K562 (cell line): ENCODE data around the gene SEZ6L. TPM values are rescaled to one million over a fixed set of nuclear protein-coding genes. Genes with fewer than 3 reads are reported as not detected.

ENCODE experiments used
- ATAC-seq: fragments of 200-7000 bp; cut with Tn5 transposase; 3 replicates; pipeline ENCODE4 v1.9.1; 2020; ENCODE audit warnings: moderate library complexity
- BruUV-seq: library from RNA; stranded (reverse); fragments of 400-500 nt; replicated peaks from 2 replicates; lab custom pipeline; 2021; lab: Mats Ljungman, UMichigan
- CTCF ChIA-PET: fragments of 300-600 bp; formaldehyde crosslinking; extraction: SDS; loops from one replicate; lab custom pipeline; 2021; ENCODE audit warnings: low intra/inter-chr PET ratio; lab: Yijun Ruan, JAX
- POLR2A ChIA-PET: fragments of 300-600, 350-650 bp; sonication (Branson Sonifier 250); formaldehyde crosslinking; extraction: SDS; loops from one replicate; lab custom pipeline; 2021; ENCODE audit warnings: antibody characterized with exemption, inconsistent platforms; lab: Yijun Ruan, JAX
- DNase-seq, 4 experiments: peaks; one replicate each; pipeline versions ENCODE4 v3.0.0 to v3.0.0-alpha.2; 2011 to 2018; ENCODE audit warnings: low spot score in 3 of 4, mixed read lengths in 3 of 4; ENCODE audit errors: extremely low read depth in 1 of 4
- FAIRE-seq: peaks from 2 replicates; lab custom pipeline; 2011; peaks lifted over from hg19 to GRCh38; lab: Jason Lieb, UNC
- H2AFZ ChIP-seq: 2 replicates; pipeline ENCODE4 v1.6.0; 2011; ENCODE audit warnings: low read depth, low read length, control low read depth, inconsistent platforms
- H3K27ac ChIP-seq: fragments of 200-600 bp; 3 replicates; pipeline ENCODE4 v1.8.0; 2011; ENCODE audit warnings: low read depth, mild to moderate bottlenecking, control low read depth, inconsistent platforms, low read length, moderate library complexity, mixed read lengths; ENCODE audit errors: extremely low read depth
- H3K27me3 ChIP-seq, 2 experiments: fragments of 300-600 bp in 1 of 2; 2 replicates in 1 of 2; 3 replicates in 1 of 2; pipeline versions ENCODE4 v1.6.0 to v1.8.0; 2011; ENCODE audit warnings: inconsistent platforms in 2 of 2, low read length in 2 of 2, mild to moderate bottlenecking in 1 of 2, mixed read lengths in 1 of 2, moderate library complexity in 1 of 2; ENCODE audit not compliant: control insufficient read depth in 2 of 2, insufficient read depth in 2 of 2
- H3K36me3 ChIP-seq: fragments of 300-600 bp; 3 replicates; pipeline ENCODE4 v1.8.0; 2011; ENCODE audit warnings: mild to moderate bottlenecking, low read length, inconsistent platforms; ENCODE audit not compliant: control insufficient read depth, insufficient read depth
- H3K4me1 ChIP-seq, 2 experiments: fragments of 200-600 bp in 1 of 2; replicated peaks in 1 of 2; 2 replicates in 1 of 2; 3 replicates in 1 of 2; pipeline versions ENCODE4 v1.5.1 to v1.8.0; 2011; ENCODE audit warnings: inconsistent platforms in 2 of 2, low read length in 2 of 2, mild to moderate bottlenecking in 1 of 2, mixed read lengths in 1 of 2, moderate library complexity in 1 of 2; ENCODE audit not compliant: control insufficient read depth in 2 of 2, insufficient read depth in 2 of 2
- H3K4me2 ChIP-seq: 2 replicates; pipeline ENCODE4 v1.6.1; 2011; ENCODE audit warnings: low read length, control low read depth, inconsistent platforms, mixed read lengths; ENCODE audit not compliant: insufficient read depth
- H3K4me3 ChIP-seq: fragments of 200-600 bp; sonication (generic), shearing (Covaris generic); 2 replicates; pipeline ENCODE4 v1.5.1; 2016; ENCODE audit warnings: control low read depth, inconsistent platforms
- H3K79me2 ChIP-seq: fragments of 200-600 bp; 3 replicates; pipeline ENCODE4 v1.8.0; 2011; ENCODE audit warnings: low read length, inconsistent platforms; ENCODE audit not compliant: control insufficient read depth, insufficient read depth
- H3K9ac ChIP-seq, 2 experiments: 2 replicates each; pipeline versions ENCODE4 v1.6.0 to v1.6.1; 2011; ENCODE audit warnings: low read depth in 2 of 2, low read length in 2 of 2, control low read depth in 1 of 2, inconsistent platforms in 1 of 2, mild to moderate bottlenecking in 1 of 2, mixed read lengths in 1 of 2; ENCODE audit not compliant: insufficient read depth in 1 of 2
- H3K9me1 ChIP-seq: one replicate; pipeline ENCODE4 v1.6.0; 2011; ENCODE audit warnings: inconsistent platforms, mild to moderate bottlenecking, low read length, moderate library complexity; ENCODE audit not compliant: control insufficient read depth, insufficient read depth
- H3K9me3 ChIP-seq: replicated peaks from 2 replicates; pipeline ENCODE4 v1.5.1; 2011; ENCODE audit warnings: low read depth, low read length, inconsistent platforms; ENCODE audit not compliant: control insufficient read depth, insufficient read depth
- H4K20me1 ChIP-seq: replicated peaks from 2 replicates; pipeline ENCODE4 v1.6.1; 2011; ENCODE audit warnings: low read length, inconsistent platforms, mixed read lengths; ENCODE audit not compliant: control insufficient read depth, insufficient read depth
- BRD4 ChIP-seq: fragments of 200-600 bp; sonication (generic); IDR thresholded peaks from 2 replicates; pipeline ENCODE4 v1.6.1; 2017; ENCODE audit warnings: inconsistent platforms
- CREBBP ChIP-seq: IDR thresholded peaks from one replicate; pipeline ENCODE4 v1.6.1; 2012; ENCODE audit warnings: low read depth, mild to moderate bottlenecking, control low read depth, inconsistent platforms, low read length
- CSDE1 ChIP-seq, 2 experiments: fragments of 450-650 bp; IDR thresholded peaks; 2 replicates each; pipeline ENCODE4 v1.6.1; 2016; ENCODE audit warnings: mild to moderate bottlenecking in 1 of 2
- DDX20 ChIP-seq: fragments of 450-650 bp; IDR thresholded peaks from 2 replicates; pipeline ENCODE4 v1.6.1; 2016; ENCODE audit warnings: missing genetic modification characterization, low read depth, mild to moderate bottlenecking, missing compliant biosample characterization, moderate library complexity
- FOXK1 ChIP-seq: sonication (generic); formaldehyde crosslinking; IDR thresholded peaks from 2 replicates; pipeline ENCODE4 v1.8.0; 2022; ENCODE audit warnings: missing genetic modification reagents, mild to moderate bottlenecking, borderline replicate concordance
- RBM14 ChIP-seq: fragments of 200-400 bp; formaldehyde crosslinking; IDR thresholded peaks from 2 replicates; pipeline ENCODE4 v1.6.1; 2018; ENCODE audit warnings: low read depth, mild to moderate bottlenecking, low read length, moderate library complexity, borderline replicate concordance; ENCODE audit not compliant: insufficient read depth
- ZNF174 ChIP-seq: fragments of 250-450 bp; sonication (Bioruptor Pico); IDR thresholded peaks from 2 replicates; pipeline ENCODE4 v1.4.0; 2020; ENCODE audit warnings: mild to moderate bottlenecking
- WGBS: fragments of 100-300 bp; shearing (Covaris generic); methylation state at CpG from one replicate; pipeline ENCODE4 v1.1.6; 2016; ENCODE audit warnings: low coverage, mixed read lengths; ENCODE audit not compliant: insufficient coverage; ENCODE audit errors: missing lambda C conversion rate; 5-methylcytosine and 5-hydroxymethylcytosine counted together
- in situ Hi-C: fragments of 300-500 bp; cut with MboI; formaldehyde crosslinking; loops from 4 replicates; pipeline ENCODE4 v1.15.0; 2018; ENCODE audit warnings: inconsistent platforms, mixed read lengths
- intact Hi-C: fragments of 100-400 bp; cut with micrococcal nuclease; formaldehyde crosslinking; loops from 2 replicates; pipeline ENCODE4 v1.14.2; 2022
- polyA plus RNA-seq, 8 experiments: library from polyadenylated mRNA; depleted of rRNA in 4 of 8; stranded (reverse) in 5 of 8; unstranded in 3 of 8; fragments of >200 nt; fragmentation: Nextera tagmentation in 2 of 8; fragmentation: Illumina TruSeq in 1 of 8; extraction: Ambion mirVana in 2 of 8; extraction: Trizol in 1 of 8; gene quantifications; 2 replicates each; pipeline versions ENCODE4 v1.2.1 to v1.2.3, GENCODE V29; 2011 to 2014; ENCODE audit warnings: inconsistent platforms in 1 of 8, missing spikeins in 1 of 8
- total RNA-seq, 7 experiments: library from RNA; depleted of rRNA in 6 of 7; stranded (reverse); fragments of >200 nt in 6 of 7; fragmentation: Illumina TruSeq in 2 of 7; extraction: Trizol in 2 of 7; gene quantifications; 2 replicates each; pipeline versions ENCODE4 v1.2.1 to v1.2.3, GENCODE V29; 2011 to 2021; ENCODE audit warnings: low replicate concordance in 1 of 7
- TF ChIP-seq, protein P1 (sequence below): fragments of 250-450 bp; sonication (Bioruptor Pico); IDR thresholded peaks from 2 replicates; pipeline ENCODE4 v1.4.0; 2020; ENCODE audit warnings: mild to moderate bottlenecking, moderate library complexity, borderline replicate concordance
- TF ChIP-seq, protein P2 (sequence below): sonication (generic); formaldehyde crosslinking; IDR thresholded peaks from 2 replicates; pipeline ENCODE4 v1.8.0; 2023; ENCODE audit warnings: missing genetic modification reagents, mild to moderate bottlenecking, borderline replicate concordance

Gene SEZ6L
- total and polyA plus RNA-seq, 9 of the 15 experiments (the other 6 are each of a cell fraction or from before 2014, with no cell fraction given) = not detected

DNA sequence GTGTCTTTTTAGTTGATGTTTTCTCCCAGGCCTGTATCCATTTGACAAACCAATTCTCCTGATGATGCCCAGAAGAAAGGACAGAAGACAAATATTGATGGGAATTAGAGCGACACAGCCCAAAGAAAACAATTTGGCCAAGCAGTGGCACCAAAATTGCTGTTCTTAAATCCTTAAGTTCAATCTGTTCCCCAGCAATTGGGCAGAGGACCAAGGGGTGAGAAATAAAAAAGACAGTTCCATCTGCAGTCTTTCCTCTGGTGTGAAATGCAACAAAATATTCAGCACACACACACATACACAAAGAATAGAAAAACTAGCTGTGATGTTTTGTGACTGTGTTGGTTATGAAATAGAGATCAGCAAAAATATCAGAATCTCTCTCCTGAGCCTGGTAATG, 221.8 kb downstream of the SEZ6L start (continued):
- TF ChIP-seq, protein P1, sequence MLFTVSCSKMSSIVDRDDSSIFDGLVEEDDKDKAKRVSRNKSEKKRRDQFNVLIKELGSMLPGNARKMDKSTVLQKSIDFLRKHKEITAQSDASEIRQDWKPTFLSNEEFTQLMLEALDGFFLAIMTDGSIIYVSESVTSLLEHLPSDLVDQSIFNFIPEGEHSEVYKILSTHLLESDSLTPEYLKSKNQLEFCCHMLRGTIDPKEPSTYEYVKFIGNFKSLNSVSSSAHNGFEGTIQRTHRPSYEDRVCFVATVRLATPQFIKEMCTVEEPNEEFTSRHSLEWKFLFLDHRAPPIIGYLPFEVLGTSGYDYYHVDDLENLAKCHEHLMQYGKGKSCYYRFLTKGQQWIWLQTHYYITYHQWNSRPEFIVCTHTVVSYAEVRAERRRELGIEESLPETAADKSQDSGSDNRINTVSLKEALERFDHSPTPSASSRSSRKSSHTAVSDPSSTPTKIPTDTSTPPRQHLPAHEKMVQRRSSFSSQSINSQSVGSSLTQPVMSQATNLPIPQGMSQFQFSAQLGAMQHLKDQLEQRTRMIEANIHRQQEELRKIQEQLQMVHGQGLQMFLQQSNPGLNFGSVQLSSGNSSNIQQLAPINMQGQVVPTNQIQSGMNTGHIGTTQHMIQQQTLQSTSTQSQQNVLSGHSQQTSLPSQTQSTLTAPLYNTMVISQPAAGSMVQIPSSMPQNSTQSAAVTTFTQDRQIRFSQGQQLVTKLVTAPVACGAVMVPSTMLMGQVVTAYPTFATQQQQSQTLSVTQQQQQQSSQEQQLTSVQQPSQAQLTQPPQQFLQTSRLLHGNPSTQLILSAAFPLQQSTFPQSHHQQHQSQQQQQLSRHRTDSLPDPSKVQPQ (CRISPR knock-in tag) = no peak
- no peak for TF ChIP-seq CREBBP
- TF ChIP-seq, all 486 proteins: peak for 0

DNA sequence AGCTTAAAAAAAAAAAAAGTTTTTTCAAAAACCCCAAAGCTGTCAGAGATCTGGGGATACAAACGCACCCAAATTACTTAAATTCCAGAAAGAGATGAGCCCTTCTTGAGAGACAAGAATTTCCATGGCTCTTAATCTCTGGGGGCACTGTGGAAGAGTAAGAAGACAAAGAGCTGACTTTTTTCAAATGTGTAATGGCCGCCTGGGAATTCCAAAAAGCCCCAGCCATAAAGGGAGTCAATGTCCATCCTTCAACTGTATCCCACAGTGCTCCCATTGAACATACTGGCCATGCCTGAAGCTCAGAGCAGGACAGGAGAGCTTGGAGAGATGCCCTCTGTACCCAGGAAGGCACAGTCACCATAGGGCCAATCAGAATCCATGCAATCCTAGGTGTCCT, 222.4 kb downstream of the SEZ6L start:
- in situ Hi-C loops = no loop called here
- Histone ChIP-seq H4K20me1 (no peaks in the 10 kb centered on the region), H3K9me1 (no peaks in the 10 kb centered on the region), H3K27ac (no peak overlapping the region), H2AFZ (no peak overlapping the region), H3K36me3 (no peaks in the 10 kb centered on the region), H3K27me3 (no peaks in the 10 kb centered on the region; a peak in 2 of 5 replicates), H3K4me1 (no peaks in the 10 kb centered on the region), H3K9ac (no peak overlapping the region), H3K9me3 (no peaks in the 10 kb centered on the region), H3K4me2 (no peak overlapping the region), H3K4me3 (no peak overlapping the region), H3K79me2 (no peaks in the 10 kb centered on the region)
- WGBS = 0% methylated on average over 2 of the region's 2 CpGs
- ATAC-seq = no peak
- ChIA-PET CTCF (no interaction called here), POLR2A (no interaction called here)
- DNase-seq = no peak
- TF ChIP-seq FOXK1 (no peak), DDX20 (tag) (no peak), CSDE1 (IDR thresholded peaks at IDR 0.05) (no peak), ZNF174 (CRISPR knock-in tag) (no peak), RBM14 (no peak), BRD4 (no peak)
- TF ChIP-seq, protein P2, sequence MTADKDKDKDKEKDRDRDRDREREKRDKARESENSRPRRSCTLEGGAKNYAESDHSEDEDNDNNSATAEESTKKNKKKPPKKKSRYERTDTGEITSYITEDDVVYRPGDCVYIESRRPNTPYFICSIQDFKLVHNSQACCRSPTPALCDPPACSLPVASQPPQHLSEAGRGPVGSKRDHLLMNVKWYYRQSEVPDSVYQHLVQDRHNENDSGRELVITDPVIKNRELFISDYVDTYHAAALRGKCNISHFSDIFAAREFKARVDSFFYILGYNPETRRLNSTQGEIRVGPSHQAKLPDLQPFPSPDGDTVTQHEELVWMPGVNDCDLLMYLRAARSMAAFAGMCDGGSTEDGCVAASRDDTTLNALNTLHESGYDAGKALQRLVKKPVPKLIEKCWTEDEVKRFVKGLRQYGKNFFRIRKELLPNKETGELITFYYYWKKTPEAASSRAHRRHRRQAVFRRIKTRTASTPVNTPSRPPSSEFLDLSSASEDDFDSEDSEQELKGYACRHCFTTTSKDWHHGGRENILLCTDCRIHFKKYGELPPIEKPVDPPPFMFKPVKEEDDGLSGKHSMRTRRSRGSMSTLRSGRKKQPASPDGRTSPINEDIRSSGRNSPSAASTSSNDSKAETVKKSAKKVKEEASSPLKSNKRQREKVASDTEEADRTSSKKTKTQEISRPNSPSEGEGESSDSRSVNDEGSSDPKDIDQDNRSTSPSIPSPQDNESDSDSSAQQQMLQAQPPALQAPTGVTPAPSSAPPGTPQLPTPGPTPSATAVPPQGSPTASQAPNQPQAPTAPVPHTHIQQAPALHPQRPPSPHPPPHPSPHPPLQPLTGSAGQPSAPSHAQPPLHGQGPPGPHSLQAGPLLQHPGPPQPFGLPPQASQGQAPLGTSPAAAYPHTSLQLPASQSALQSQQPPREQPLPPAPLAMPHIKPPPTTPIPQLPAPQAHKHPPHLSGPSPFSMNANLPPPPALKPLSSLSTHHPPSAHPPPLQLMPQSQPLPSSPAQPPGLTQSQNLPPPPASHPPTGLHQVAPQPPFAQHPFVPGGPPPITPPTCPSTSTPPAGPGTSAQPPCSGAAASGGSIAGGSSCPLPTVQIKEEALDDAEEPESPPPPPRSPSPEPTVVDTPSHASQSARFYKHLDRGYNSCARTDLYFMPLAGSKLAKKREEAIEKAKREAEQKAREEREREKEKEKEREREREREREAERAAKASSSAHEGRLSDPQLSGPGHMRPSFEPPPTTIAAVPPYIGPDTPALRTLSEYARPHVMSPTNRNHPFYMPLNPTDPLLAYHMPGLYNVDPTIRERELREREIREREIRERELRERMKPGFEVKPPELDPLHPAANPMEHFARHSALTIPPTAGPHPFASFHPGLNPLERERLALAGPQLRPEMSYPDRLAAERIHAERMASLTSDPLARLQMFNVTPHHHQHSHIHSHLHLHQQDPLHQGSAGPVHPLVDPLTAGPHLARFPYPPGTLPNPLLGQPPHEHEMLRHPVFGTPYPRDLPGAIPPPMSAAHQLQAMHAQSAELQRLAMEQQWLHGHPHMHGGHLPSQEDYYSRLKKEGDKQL (CRISPR knock-in tag) = no peak
- no peak for FAIRE-seq
- intact Hi-C loops = no loop called here
- no TSS peak for BruUV-seq
